ENCODE data around the gene UTY. TPM values are rescaled to one million over a fixed set of nuclear protein-coding genes. Genes with fewer than 3 reads are reported as not detected.

The UTY gene
- total RNA-seq, 1 donor from 2014 or later, result 31.9 TPM

GRCh38 chrY:13250421-13250820 lies 229.4 kb downstream of the UTY start:
- Histone ChIP-seq H3K9me3 (no peaks in the 10 kb centered on the region), H3K36me3 (no peaks in the 10 kb centered on the region), H3K4me1 (no peaks in the 10 kb centered on the region), H3K4me3 (no peak overlapping the region), H3K27ac (no peak overlapping the region), H3K27me3 (no peaks in the 10 kb centered on the region)
- ATAC-seq (no peak), DNase-seq (no peak)
- TF ChIP-seq CTCF (IDR thresholded peaks at IDR 0.05), result no peak
- intact Hi-C loops (cut with DNase I), result no loop called here

- intact Hi-C loops (cut with DNase I), result no loop called here
- no peaks in the 10 kb centered on the region for H3K9me3 ChIP-seq
- ATAC-seq (peak; percentile 52), DNase-seq (no peak)
- H3K36me3 ChIP-seq, result no peaks in the 10 kb centered on the region
- H3K4me3 ChIP-seq, result no peak overlapping the region
- H3K27me3 ChIP-seq, result no peaks in the 10 kb centered on the region
- TF ChIP-seq CTCF (IDR thresholded peaks at IDR 0.05), result no peak
- no peak overlapping the region for H3K27ac ChIP-seq
- no peaks in the 10 kb centered on the region for H3K4me1 ChIP-seq
These were observed 236.1 kb downstream of the UTY start for GRCh38 chrY:13243716-13244115.

GRCh38 chrY:13233901-13234300 lies 245.9 kb downstream of the UTY start:
- no peaks in the 10 kb centered on the region for H3K4me1 ChIP-seq
- no peaks in the 10 kb centered on the region for H3K27me3 ChIP-seq
- peak; percentile 82 for ATAC-seq
- DNase-seq, result peak; percentile 70
- no peaks in the 10 kb centered on the region for H3K9me3 ChIP-seq
- H3K27ac ChIP-seq, result no peak overlapping the region
- no peak overlapping the region for H3K4me3 ChIP-seq
- no peak for TF ChIP-seq CTCF (IDR thresholded peaks at IDR 0.05)
- no peaks in the 10 kb centered on the region for H3K36me3 ChIP-seq
- intact Hi-C loops (cut with DNase I), result no loop called here

- H3K27me3 ChIP-seq, result no peaks in the 10 kb centered on the region
- DNase-seq (no peak), ATAC-seq (no peak)
- no peaks in the 10 kb centered on the region for H3K9me3 ChIP-seq
- H3K4me3 ChIP-seq, result no peak overlapping the region
- no peak overlapping the region for H3K27ac ChIP-seq
- no peaks in the 10 kb centered on the region for H3K36me3 ChIP-seq
- intact Hi-C loops (cut with DNase I), result no loop called here
- H3K4me1 ChIP-seq, result no peaks in the 10 kb centered on the region
- TF ChIP-seq CTCF (IDR thresholded peaks at IDR 0.05), result no peak
These were observed 246.7 kb downstream of the UTY start for GRCh38 chrY:13233118-13233517.

- no peak for ATAC-seq
- Histone ChIP-seq H3K9me3 (no peaks in the 10 kb centered on the region), H3K4me3 (no peak overlapping the region), H3K27me3 (no peaks in the 10 kb centered on the region), H3K4me1 (no peaks in the 10 kb centered on the region), H3K27ac (no peak overlapping the region), H3K36me3 (no peaks in the 10 kb centered on the region)
- DNase-seq, result no peak
- TF ChIP-seq CTCF (IDR thresholded peaks at IDR 0.05), result no peak
- intact Hi-C loops (cut with DNase I), result no loop called here
These were observed 252.4 kb downstream of the UTY start for GRCh38 chrY:13227354-13227953.

Data from upper lobe of right lung (tissue), 1 donor.